Neural crest cell (in vitro differentiated cells): ENCODE results near the gene ARL4D. TPM values are rescaled to one million over a fixed set of nuclear protein-coding genes. Genes with fewer than 3 reads are reported as not detected.
"Not testable (repeated sequence)": the region's sequence is repeated elsewhere in the genome, so short reads cannot be mapped to it uniquely, and the experiment has no call there.

ENCODE experiments used
- DNase-seq: peaks from one replicate; pipeline ENCODE4 v3.0.0; 2021; ENCODE audit warnings: low read depth, mixed read lengths, low spot score
- H3K27ac Mint-ChIP-seq: one replicate; pipeline ENCODE4 v1.8.0; 2021; ENCODE audit warnings: mild to moderate bottlenecking, mixed read lengths; ENCODE audit not compliant: unreplicated experiment
- H3K27me3 Mint-ChIP-seq: 2 replicates; pipeline ENCODE4 v1.8.0; 2021; ENCODE audit warnings: low read depth, mild to moderate bottlenecking, mixed read lengths
- H3K36me3 Mint-ChIP-seq: 2 replicates; pipeline ENCODE4 v1.8.0; 2021; ENCODE audit warnings: low read depth, mild to moderate bottlenecking, mixed read lengths
- H3K4me1 Mint-ChIP-seq: 2 replicates; pipeline ENCODE4 v1.8.0; 2021; ENCODE audit warnings: mixed read lengths
- H3K4me3 Mint-ChIP-seq: one replicate; pipeline ENCODE4 v1.8.0; 2021; ENCODE audit warnings: mild to moderate bottlenecking, mixed read lengths
- H3K9me3 Mint-ChIP-seq: 2 replicates; pipeline ENCODE4 v1.8.0; 2021; ENCODE audit warnings: mixed read lengths
- CTCF ChIP-seq: fragments of 200-600 bp; sonication (generic); conservative IDR thresholded peaks from 2 replicates; pipeline ENCODE4 v1.5.0; 2021; ENCODE audit warnings: antibody characterized with exemption, mild to moderate bottlenecking
- total RNA-seq: library from RNA; stranded (reverse); gene quantifications from 2 replicates; pipeline ENCODE4 v1.2.1, GENCODE V29; 2021

ARL4D gene
- total RNA-seq, 1 donor from 2014 or later: 13.8 TPM

DNA sequence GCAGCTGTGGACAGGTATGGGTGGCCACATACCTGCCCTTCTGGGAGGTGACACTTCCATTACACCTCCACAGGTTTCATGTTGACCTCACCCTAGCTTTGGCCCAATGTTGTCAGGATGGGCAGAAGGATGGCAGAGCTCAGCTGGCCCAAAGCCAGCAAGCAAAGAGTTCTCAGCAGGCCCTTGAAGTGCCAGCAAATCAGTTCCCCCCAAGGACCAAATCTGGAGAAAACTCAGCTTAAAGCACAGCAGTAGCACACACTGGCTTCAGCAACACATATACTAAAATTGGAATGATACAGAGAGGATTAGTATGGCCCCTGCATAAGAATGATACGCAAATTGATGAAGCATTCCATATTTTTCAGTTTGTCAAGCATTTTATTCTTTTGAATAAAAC is 13.4 kb downstream of the ARL4D start:
- no peaks in the 10 kb centered on the region for H3K9me3 Mint-ChIP-seq
- H3K4me3 Mint-ChIP-seq: no peak overlapping the region
- no peak for DNase-seq
- no peaks in the 10 kb centered on the region for H3K36me3 Mint-ChIP-seq
- no peak for TF ChIP-seq CTCF
- H3K4me1 Mint-ChIP-seq: peaks cover 14% of the 10 kb centered on the region
- no peak overlapping the region for H3K27ac Mint-ChIP-seq
- H3K27me3 Mint-ChIP-seq: peaks cover 2% of the 10 kb centered on the region

DNA sequence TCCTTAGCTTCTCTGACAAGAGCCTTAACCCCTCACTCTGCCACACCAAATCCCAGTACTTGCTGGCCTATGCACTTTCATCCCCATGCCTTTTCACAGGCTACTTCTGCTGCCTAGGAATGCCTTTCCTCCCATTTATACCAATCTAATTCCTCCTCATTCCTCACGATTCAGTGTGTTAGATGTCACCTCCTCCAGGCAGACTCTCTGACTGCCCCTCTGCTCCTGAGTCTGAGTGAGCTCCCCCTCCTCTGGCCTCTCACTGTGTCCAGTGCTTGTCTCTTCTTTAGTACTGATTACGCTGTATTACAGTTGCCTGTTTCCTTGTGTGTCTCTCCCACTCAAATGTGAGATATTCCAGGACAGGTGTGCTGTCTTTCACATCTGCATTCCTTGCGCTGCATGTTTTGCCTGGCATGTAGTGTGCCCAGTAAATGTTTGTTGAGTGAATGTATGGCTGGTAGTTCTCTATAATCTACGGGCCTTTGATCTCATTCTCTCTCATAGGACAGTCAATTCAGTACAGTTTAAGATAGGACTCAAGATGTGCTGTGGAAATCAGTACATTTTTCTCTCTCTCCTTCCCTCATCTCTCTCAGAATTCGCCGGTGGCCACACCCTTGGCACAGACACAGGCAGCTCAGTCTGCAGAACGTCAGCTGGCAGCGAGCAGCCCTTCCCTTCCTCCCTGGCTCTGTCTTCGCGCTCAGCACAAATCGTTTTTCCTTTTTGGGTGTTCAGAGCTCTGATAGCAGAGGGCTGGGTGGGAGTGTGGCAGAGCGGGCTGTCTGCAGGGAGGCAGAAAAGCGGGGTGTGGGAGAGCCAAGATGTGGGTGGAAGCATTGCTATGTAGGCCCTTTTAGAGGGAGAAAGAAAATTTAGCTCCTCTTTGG is 18.5 kb downstream of the ARL4D start:
- Mint-ChIP-seq H3K4me1 (peaks cover 8% of the 10 kb centered on the region), H3K9me3 (no peaks in the 10 kb centered on the region), H3K36me3 (no peaks in the 10 kb centered on the region)

GRCh38 chr17:43418441-43419374 is 19.9 kb downstream of the ARL4D start:
- Mint-ChIP-seq H3K4me3 (no peak overlapping the region), H3K4me1 (peaks cover 6% of the 10 kb centered on the region), H3K9me3 (no peaks in the 10 kb centered on the region), H3K27me3 (no peaks in the 10 kb centered on the region), H3K36me3 (no peaks in the 10 kb centered on the region), H3K27ac (no peak overlapping the region)
- TF ChIP-seq CTCF: no peak
- no peak for DNase-seq

More for the DNA sequence above, 18.5 kb downstream of the ARL4D start:
- H3K27ac Mint-ChIP-seq: no peak overlapping the region
- no peak for DNase-seq
- no peak for TF ChIP-seq CTCF
- H3K4me3 Mint-ChIP-seq: no peak overlapping the region
- no peaks in the 10 kb centered on the region for H3K27me3 Mint-ChIP-seq

DNA sequence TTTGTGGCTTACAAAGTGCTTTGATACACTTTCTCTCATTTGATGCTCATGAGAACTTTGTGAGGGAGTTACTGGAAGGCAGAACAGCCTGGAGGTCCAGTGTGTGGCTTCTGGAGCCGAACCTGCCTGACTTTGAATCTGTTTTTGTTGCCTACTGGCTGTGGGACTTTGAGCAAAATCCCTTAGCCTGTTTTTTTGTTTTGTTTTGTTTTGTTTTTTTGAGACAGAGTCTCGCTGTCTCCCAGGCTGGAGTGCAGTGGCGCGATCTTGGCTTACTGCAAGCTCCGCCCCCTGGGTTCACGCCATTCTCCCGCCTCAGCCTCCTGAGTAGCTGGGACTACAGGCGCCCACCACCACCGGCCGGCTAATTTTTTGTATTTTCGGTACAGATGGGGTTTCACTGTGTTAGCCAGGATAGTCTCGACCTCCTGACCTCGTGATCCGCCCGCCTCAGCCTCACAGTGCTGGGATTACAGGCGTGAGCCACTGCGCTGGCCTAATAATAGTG is 20.6 kb downstream of the ARL4D start:
- DNase-seq, H3K4me3 Mint-ChIP-seq, H3K4me1 Mint-ChIP-seq, H3K27me3 Mint-ChIP-seq, H3K27ac Mint-ChIP-seq, H3K36me3 Mint-ChIP-seq, H3K9me3 Mint-ChIP-seq: not testable (repeated sequence)

DNA sequence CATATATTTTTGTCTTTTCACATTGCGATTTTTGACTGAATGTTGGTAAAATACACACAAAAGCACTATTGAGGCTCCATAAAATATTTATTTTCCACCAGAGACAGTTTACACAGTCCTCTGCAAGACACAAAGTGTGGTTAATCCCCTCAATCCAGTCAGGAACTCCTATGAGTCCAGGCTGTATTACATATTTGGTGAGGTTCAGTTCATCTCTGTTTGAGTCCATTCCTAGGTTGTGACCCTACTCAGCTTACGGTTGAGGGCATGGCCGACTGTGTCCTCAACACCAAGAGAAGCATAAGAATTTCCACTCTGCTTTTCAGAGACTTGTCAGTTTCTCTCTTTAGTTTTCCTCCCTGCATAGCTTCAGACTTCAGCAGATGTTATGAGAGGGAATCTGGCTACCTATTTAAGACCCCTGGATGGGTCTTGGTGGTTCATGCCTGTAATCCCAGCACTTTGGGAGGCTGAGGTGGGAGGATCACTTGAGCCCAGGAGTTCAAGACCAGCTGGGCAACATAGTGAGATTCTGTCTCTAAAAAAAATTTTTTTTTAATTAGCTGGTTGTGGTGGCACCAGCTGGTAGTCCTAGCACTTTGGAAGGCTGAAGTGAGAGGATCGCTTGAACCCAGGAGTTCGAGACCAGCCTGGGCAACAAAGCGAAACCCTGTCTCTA is 25.1 kb downstream of the ARL4D start:
- Mint-ChIP-seq H3K9me3 (no peaks in the 10 kb centered on the region), H3K4me3 (no peak overlapping the region), H3K27ac (no peak overlapping the region), H3K36me3 (no peaks in the 10 kb centered on the region), H3K27me3 (peaks cover 15% of the 10 kb centered on the region), H3K4me1 (peaks cover under 1% of the 10 kb centered on the region)
- no peak for DNase-seq
- no peak for TF ChIP-seq CTCF
